IPS DF 19.7 (cell line): ENCODE data around the gene LUZP2.
"Not testable (repeated sequence)": the region's sequence is repeated elsewhere in the genome, so short reads cannot be mapped to it uniquely, and the experiment has no call there.

Experiments used
- DNase-seq: peaks from one replicate; pipeline ENCODE4 v3.0.0-alpha.2; 2013; ENCODE audit warnings: low read depth, low spot score

LUZP2 gene

GRCh38 chr11:24896118-24896835 is 399.4 kb downstream of the LUZP2 start:
- DNase-seq, result no peak

- DNase-seq, result no peak
Observed at GRCh38 chr11:24900514-24900913, 403.7 kb downstream of the LUZP2 start.

GRCh38 chr11:24900960-24901549 is 404.2 kb downstream of the LUZP2 start:
- DNase-seq, result no peak

GRCh38 chr11:24903555-24903954 is 406.7 kb downstream of the LUZP2 start:
- no peak for DNase-seq

GRCh38 chr11:24925091-24925490 is 428.2 kb downstream of the LUZP2 start:
- no peak for DNase-seq

DNA sequence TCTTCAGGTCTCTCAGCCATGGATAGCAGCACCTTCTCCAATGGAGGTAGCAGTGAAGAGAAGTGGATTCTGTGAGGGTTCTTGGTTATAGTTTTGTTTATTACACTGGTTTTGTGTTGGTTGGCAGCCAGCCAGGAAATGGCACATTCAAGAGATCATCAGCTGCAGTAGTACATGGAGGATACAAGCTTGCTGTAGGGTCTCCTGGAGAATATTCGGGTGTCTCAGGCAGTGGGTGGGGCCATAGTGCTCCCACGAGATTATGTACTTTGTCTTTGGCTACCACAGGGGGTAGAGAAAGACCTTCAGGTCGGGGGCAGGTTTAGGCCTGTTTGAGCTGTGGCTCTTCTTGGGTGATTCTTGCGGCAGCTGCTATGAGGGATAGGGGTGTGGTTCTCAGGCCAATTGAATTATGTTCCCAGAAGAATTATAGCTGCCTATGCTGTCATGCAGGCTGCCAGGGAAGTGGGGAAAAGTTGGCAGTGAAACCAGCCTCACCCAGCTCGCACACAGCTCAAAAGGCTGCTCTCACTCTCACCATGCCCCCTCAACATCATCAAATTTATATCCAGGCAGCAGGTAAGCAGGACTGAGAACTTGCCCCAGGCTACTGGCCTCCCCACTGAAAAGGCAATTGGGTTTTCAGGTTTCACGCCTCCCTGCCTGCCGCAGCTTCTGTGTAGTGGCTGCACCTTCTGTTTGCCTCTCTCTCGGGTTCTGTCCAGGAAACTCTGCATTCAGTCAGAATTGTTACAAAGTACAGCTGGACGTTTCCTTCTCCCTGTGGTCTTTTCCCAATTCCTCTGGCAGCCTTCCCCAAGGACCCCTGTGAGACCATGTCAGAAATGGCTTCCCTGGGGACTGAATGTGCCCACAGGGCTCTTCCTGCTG is 435.5 kb downstream of the LUZP2 start:
- no peak for DNase-seq

DNA sequence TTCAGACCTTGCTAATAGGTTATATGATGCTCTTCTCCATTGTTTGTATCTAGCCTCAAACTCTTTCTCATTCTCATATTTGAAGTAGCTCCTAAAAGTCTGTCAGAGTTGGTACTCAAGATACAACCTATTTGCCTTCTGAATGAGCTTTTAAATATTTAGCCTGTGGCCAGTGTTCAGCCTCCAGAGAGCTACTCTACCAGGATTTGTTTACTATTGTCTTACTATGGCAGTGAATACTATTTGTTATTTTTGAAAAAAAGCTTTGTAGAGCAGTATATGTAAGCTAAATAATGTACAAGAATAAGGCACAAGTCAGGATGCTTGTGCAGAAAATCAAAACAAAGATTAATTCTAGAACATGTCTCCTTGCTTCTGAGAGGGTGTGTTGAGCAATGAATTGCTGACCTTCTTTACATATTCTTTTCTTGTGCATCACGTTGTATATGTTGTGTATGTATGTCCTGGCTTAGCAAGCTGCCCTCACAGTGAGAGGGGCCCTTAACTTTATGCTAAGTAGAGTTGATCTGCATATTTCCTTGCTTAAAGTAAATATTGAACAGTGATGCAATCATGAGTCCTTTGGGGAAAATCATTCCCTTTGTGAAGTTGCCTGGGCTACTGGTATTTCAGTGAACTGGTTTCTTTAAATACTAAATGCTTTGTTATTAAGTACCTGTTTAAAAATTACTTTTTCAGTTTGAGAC is 438.0 kb downstream of the LUZP2 start:
- no peak for DNase-seq

- no peak for DNase-seq
Observed at GRCh38 chr11:24944891-24945290, 448.0 kb downstream of the LUZP2 start.

GRCh38 chr11:24949406-24949805 is 452.6 kb downstream of the LUZP2 start:
- no peak for DNase-seq

DNA sequence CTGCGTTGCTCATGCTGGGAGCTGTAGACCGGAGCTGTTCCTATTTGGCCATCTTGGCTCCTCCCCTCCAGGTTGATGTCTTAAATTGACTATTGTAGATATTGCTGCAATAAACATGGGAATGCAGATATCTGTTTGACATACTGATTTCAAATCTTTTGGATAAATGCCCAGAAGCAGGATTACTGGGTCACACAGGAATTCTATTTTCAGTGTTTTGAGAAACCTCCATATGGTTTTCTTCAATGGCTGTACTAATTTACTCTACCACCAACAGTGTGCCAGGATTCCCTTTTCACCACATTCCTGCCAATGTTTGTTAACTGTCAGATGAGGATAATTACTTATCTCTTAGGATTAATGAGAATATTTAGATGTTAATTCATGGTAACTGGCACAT is 467.0 kb downstream of the LUZP2 start:
- DNase-seq, result no peak

GRCh38 chr11:24965748-24966147 is 468.9 kb downstream of the LUZP2 start:
- no peak for DNase-seq

- DNase-seq, result not testable (repeated sequence)
Observed at GRCh38 chr11:24993903-24994302, 497.1 kb downstream of the LUZP2 start.

GRCh38 chr11:24999929-25000328 is 503.1 kb downstream of the LUZP2 start:
- DNase-seq, result not testable (repeated sequence)

- DNase-seq, result no peak
Observed at GRCh38 chr11:25037431-25037830, 540.6 kb downstream of the LUZP2 start.

DNA sequence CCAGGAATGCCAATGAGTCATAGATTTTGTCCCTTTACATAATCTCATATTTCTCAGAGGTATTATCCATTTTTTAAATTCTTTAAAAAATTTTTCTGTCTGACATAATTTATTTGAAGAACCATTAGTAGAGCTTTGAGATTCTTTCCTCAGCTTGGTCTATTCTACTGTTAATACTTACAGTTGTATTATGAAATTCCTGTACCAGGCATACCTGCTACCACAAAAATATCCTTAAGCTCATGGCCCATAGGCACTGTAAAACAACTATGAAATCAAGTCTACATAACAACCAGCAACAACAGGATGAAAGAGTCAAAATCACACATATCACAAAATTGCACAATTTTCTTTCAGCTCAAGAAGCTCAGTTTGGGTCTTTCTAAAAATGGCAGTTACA is 541.3 kb downstream of the LUZP2 start:
- no peak for DNase-seq

DNA sequence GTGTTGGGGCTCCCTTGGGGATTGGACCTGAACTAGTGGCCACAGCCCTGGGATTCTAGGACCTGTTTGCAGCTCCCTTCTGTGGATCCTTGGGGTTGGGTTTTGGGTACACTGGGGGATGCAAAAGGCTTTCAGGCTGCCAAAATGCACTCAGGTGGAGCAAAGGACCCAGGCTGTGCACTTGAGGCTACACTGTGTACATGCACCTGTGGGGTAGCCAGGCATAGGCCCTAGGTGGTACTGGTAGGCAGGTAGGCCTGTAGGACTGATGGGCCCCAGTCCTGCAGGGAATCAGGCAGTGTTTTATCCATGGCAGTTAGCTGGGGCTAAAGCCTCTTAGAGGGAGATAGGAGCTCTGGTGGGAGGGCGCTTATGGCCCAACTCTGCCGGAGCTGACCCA is 542.3 kb downstream of the LUZP2 start:
- DNase-seq, result no peak

GRCh38 chr11:25048632-25049031 is 551.8 kb downstream of the LUZP2 start:
- DNase-seq, result no peak

GRCh38 chr11:25052844-25053243 is 556.0 kb downstream of the LUZP2 start:
- no peak for DNase-seq

GRCh38 chr11:25057861-25058260 is 561.0 kb downstream of the LUZP2 start:
- no peak for DNase-seq

DNA sequence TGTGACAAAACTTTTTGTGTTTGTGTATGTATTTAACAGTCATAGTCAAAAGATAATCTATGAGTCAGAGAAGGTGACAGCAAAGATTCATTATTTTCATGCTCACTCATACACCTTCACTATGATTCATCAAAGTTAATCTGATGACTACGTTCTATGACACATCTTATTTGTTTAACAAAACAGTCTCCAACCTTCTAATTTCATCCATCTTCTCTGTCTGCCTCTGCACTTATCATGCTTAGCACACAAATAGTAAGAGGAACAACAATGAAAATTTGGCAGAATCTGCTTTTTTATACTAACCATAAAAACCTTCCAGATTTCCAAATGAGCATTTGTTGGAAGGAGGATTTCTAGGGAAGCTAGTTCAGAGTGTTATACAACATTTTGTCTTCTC is 568.9 kb downstream of the LUZP2 start:
- no peak for DNase-seq

DNA sequence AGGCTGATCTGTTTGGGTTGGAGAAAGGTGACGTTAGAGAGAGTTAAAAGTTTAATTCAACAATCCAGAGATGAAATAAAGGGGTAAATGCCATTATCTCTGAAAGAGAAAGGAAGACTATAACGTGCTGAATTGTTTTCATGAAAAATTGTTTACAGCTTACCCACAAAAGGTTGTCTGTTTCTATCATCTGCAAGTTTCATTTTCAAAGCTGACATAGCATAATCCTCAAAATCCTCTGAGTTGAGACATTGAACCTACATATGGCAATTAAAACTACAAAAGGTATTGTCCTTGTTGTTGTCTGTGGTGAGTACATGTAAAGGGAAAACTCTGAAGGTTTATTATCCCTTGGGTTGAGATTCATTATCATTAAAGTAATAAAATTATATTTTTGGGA is 569.9 kb downstream of the LUZP2 start:
- no peak for DNase-seq

DNA sequence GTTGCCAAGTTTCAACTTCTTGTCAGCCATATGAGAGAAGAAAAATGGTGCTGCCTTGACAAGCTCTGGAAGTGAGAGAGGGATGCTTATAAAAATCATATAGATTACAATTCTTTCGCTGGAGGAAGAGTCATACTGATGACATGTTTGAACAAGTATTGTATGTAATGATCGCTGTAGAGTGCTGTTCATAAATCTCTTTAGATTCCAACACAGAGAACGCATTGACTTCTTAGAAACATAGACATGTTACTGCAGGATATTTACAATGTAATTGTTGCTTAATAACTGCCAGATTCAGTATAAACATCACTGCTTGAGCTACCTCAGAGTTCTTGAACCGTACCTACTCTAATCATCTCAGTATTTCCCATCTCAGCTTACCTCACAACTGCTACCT is 571.6 kb downstream of the LUZP2 start:
- no peak for DNase-seq
